Loucy (cell line): Measurements from ENCODE around the gene ANO1.

Source experiments
- CTCF ChIP-seq: fragments of 200-600 bp; sonication (generic); conservative IDR thresholded peaks from 2 replicates; pipeline ENCODE4 v1.5.1; 2014; ENCODE audit warnings: mild to moderate bottlenecking, antibody characterized with exemption, low read length
- EZH2phosphoT487 ChIP-seq: fragments of 200-600 bp; IDR thresholded peaks from 2 replicates; pipeline ENCODE4 v1.6.1; 2018; ENCODE audit warnings: antibody characterized with exemption, mild to moderate bottlenecking, moderate library complexity, borderline replicate concordance

- TF ChIP-seq CTCF = no peak
- no peak for TF ChIP-seq EZH2phosphoT487
Observed at GRCh38 chr11:70088735-70089250, 10.7 kb downstream of the ANO1 start.
